GM21515 (cell line): ENCODE data around the gene MAFB.

Experiments used
- ATAC-seq: cut with Tn5 transposase; IDR thresholded peaks from one replicate; pipeline ENCODE4 v1.9.1; 2021; ENCODE audit not compliant: unreplicated experiment

MAFB gene

GRCh38 chr20:40703975-40704530 is 15.0 kb upstream of the MAFB start:
- no peak for ATAC-seq

- no peak for ATAC-seq
Observed at GRCh38 chr20:40702504-40702903, 13.5 kb upstream of the MAFB start.

GRCh38 chr20:40698744-40699143 is 9.7 kb upstream of the MAFB start:
- no peak for ATAC-seq

GRCh38 chr20:40698281-40698680 is 9.2 kb upstream of the MAFB start:
- no peak for ATAC-seq

GRCh38 chr20:40697541-40697940 is 8.5 kb upstream of the MAFB start:
- ATAC-seq, result no peak

DNA sequence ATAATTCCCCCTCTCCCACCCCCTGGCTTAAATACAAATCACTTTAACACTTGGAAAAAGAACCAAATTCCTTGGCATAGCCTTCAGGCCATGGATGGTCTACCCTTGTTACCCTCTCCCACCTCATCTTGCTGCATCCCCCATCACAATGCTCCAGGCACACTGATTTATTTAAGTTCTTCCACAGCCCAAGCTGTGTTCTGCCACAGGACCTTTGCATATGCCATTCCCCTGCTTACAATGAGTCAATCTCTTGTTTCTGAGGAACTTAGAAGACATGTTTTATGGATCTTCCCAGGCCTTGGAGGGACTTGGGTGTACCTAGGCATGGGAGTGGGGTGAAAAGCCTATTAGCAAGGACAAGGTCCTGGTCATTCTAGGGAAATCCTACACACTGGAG is 6.2 kb upstream of the MAFB start:
- no peak for ATAC-seq

DNA sequence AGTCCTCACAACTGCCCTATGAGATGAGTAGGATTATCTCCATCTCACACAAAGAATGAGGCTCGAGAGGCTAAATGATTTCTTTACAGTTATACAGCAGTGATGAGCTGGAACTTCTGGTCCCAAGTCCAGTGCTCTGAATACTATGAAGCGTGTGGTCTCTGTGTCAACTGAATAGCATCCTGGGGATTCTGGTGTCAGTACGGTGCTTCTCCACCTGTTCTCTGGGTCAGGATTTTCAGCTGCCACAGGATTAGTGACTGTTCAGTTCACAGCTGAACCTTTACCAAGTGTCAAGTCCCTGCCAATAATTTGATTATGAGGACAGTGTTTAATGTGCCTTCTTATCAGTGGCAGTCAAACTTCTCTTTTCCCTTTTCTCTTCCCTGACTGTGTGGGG is 5.2 kb upstream of the MAFB start:
- ATAC-seq, result no peak

DNA sequence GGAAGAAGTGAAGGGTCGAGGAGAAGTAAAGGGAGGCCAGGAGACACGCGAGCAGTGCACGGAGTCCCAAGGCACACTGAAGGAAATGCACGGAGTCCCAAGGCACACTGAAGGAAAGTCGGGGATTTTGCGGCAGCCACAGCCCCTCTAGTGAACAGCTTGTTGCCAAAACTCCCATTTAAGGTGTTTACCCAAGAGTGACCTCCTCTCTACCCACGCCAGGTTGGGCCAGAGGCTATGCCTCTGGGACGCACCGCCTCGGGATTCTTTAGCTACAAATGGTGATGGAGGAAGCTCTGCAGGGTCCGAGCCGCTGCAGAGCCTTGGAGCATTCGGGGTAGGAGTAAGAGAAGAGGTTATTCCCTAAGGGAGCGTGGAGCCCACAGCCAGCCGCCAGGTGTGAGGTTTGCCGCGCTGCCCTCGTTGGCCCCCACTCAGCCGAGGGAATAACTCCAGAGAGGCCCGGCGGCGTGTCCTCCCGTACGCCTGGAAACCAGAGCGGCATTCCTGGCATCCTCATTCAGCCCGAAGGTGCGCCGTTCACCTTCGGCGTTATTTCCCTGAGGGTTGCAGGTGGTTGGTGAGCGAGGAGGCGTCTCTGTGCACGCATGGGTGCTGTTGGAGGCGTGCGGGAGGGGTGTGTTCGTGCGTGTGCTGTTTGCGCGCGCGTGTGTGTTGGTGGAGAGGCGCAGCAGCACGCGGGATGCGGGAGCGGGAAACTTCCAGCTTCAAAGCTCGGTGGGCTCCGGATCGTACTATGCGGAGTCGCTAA is 3.4 kb upstream of the MAFB start:
- no peak for ATAC-seq

GRCh38 chr20:40691566-40692239 is 2.7 kb upstream of the MAFB start:
- no peak for ATAC-seq

DNA sequence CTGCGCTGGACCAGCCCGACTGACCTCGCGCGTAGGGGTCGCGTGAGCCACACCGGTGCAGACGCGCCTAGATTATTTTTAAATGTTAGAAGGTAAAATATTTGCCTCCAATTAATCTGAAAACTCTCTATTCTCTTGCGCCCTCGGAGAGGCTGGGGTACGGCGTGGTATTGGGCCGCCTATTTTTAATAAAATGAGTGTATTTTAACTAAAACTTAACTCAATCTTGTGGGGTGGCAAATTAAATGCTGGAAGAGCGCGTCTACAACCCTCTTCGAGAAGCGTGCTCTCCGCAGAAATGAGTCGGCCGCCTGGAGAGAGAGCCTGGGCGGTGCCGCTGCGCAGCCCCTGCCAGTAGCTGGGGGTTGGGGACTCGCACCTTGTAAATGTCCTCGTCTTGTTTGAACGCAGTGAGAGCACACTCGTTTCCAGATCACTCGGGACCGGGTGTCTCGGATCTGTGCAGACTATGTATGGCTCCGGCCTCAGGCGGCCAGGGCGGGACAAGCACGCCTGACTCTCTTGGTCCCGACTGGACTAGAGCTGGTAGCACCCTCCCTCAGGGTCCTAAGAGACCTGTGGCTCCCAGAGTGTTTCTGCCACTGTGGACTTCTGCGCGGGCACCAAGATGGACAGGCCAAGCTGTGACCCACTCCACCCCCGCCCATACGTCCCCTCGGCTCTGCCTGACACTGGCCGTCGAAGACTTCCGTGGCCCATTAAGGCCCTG is 2.0 kb upstream of the MAFB start:
- no peak for ATAC-seq

DNA sequence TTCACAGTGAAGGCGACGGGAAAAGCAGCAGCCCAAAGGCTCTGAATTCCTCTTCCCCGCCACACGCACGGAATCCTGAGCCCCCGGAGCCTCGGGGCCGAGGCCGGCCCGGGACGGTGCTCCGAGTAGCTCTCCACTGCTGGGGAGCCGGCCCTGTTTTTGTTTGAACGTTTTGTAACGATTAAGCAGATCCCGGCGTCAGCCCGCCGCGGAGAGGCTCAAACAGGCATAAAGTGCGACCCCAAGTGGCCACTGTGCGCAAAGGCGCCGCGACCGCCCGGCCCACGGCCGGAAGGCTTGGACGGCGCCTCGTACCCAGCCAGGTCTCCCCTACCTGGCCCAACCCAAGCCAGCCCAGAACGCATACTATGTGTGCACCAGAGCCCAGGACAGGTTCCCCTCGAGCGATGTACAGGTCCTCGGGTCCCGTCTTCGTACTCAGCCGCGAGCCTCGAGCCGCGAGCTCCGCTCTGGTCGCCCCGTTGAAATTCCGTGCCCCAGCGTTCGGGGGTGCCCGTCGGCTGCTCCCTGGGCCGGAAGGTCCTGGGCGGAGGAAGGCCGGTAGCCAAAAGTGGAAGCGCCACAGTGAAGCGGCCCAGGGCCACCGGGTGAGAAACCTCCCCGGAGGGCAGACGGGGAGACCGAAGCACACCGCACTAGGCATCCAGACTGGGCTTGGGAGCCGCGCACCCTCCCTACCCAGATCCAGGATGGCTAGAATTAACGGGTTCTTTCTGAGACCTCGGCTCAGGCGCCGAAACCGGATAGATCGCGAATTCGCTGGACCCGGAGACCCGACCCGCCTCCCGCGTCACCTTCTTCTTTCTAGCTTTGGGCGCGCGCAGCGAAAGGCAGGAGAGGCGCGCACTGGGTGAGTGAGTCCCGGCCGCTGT is 1.2 kb upstream of the MAFB start:
- ATAC-seq, result peak; percentile 43

GRCh38 chr20:40688129-40689099 is 622 bp downstream of the MAFB start:
- no peak for ATAC-seq

DNA sequence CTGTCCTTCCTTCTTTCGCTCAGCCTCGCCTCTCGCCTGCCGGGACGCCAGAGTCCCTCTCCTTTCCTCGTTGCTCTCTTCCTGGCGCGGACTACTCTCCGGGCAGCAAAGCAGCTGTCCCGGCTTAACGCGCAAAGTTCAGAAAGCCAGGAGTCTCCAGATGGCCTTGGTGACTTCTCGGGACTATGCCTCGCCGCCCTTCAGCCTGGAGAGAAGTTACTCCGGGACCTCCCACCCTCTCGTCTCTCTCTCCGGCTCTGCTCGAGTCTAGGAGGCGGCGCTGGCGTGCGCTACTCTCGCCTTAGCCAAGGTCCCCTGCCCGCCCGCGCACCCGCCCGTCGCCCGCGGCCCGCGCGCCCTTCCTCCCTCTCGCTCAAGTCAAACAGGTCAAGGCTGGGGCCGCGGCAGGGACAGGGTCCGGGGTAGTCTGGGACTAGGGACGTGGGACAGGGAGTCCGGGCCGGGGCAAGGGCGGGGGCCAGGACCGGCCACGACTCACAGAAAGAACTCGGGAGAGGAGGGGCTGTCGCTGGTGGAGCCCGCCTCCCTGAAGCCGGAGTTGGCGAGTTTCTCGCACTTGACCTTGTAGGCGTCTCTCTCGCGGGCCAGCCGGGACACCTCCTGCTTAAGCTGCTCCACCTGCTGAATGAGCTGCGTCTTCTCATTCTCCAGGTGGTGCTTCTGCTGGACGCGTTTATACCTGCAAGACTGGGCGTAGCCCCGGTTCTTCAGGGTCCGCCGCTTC is 1.5 kb downstream of the MAFB start:
- ATAC-seq, result no peak

DNA sequence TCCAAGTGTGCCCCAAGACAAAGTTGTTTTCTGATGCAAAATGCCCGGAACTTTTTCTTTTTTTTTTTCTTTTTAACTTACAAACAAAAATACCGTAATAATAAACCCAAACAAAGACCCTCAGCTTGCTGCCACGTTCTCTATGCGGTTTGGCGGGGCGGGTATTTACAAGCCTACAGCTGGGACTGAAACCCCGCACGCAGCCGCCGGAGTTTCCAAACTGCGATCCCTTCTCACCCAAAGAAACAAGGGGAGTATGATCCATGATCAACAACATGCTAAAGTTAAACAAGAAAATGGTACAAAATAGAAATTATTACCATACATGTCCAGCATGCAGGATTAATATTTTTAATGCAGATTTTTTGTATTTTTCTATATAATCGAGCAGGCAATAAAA is 2.1 kb downstream of the MAFB start:
- no peak for ATAC-seq

DNA sequence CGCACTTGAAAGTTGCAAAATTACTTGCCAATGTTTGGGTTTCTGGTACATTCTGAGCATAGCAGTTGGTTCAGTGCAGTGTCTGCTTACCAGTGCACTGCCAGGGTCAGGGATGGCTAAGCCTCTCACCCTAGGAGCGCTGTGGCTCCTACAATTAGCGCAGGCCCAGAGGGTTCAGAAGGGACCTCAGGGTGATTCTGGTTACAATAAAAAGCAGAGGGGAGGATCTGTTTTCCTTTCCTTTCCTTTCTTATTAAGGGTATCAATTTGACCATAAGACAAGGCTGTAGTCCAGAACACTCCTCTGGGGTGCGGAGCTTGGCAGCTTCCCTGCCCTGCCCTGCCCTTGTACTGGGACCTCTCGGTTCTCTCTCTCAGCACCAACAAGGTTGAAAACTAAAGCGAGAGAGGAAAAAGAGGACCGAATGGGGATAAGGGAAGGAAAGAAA is 2.6 kb downstream of the MAFB start:
- no peak for ATAC-seq

- no peak for ATAC-seq
Observed at GRCh38 chr20:40685349-40685748, 3.7 kb downstream of the MAFB start.

DNA sequence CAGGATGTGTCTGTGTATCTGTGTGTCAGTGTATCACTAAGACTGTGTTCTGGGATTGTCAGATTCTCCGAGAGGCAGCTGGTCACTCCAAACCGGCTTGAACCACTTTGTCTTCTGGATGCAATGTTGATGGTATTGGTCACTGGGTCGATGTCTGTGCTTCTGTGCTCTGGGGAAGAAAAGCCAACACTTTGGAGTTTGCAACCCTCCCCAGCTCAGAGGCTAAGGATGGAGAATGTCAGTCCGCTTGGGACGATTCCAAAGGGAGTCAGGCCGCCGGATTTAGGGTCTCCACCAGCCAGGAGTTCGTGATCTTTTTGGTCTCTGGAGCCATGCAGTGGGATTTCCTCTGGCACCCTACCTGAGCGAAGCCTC is 5.2 kb downstream of the MAFB start:
- ATAC-seq, result no peak

DNA sequence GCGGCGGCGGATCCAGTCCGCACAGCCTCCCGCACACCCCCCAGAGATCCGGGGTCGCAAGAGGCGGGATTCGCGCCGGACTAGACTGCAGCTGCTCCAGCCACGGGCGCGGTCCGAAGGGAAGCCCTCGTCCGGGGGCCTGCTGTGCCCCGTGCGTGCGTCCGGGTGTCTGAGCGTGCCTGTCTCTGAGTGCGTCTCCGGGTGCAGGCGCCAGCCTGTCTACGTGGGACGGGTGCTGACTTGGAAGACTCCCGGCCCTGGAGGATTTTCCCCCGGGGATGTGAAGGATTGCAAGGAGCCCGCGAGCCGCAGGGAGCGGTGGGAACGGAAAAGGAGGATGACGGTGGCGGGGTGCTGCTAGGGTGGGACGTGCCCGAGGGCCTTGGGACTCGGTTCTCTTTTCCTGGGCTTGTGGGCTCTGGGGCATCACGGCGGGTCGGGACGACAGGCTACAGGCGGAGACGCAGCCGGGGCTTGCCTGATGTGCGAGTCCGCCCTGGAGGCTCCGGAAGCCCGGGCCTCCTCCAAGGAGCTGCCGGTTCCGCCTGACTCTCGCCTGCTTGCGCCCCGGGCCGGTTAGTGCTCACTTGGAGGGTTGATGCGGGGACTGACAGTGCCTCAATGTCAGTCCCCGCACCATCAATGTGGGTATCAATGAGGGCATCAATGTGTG is 5.7 kb downstream of the MAFB start:
- no peak for ATAC-seq
